Measurements from ENCODE around the gene CST6.

- TF ChIP-seq ARID2 (CRISPR knock-in tag; IDR thresholded peaks at IDR 0.05; ENCODE audit: borderline replicate concordance): no peak
- no peak for TF ChIP-seq PAWR (CRISPR knock-in tag; IDR thresholded peaks at IDR 0.05; ENCODE audit: borderline replicate concordance)
- no peak for TF ChIP-seq ZNF10 (CRISPR knock-in tag; IDR thresholded peaks at IDR 0.05; ENCODE audit: borderline replicate concordance, low read depth)
- no peak for TF ChIP-seq CREB1 (IDR thresholded peaks at IDR 0.05)
- TF ChIP-seq CREB1 (CRISPR knock-in tag; IDR thresholded peaks at IDR 0.05): no peak
- TF ChIP-seq ESRRA (CRISPR knock-in tag; IDR thresholded peaks at IDR 0.05; ENCODE audit: low read depth): no peak
- no peak for TF ChIP-seq USF2 (IDR thresholded peaks at IDR 0.05; ENCODE audit: low read depth, low read length)
- no peak for TF ChIP-seq USF2 (CRISPR knock-in tag; IDR thresholded peaks at IDR 0.05; ENCODE audit: borderline replicate concordance)
- TF ChIP-seq HMG20A (CRISPR knock-in tag; IDR thresholded peaks at IDR 0.05; ENCODE audit: borderline replicate concordance): no peak
- no peak for TF ChIP-seq POLR2AphosphoS5 (IDR thresholded peaks at IDR 0.05; ENCODE audit: low read depth, low read length)
- TF ChIP-seq ZBTB7A (CRISPR knock-in tag; IDR thresholded peaks at IDR 0.05): no peak
- TF ChIP-seq ZNF605 (CRISPR knock-in tag; IDR thresholded peaks at IDR 0.05): no peak
These were observed 7.6 kb upstream of the CST6 start for GRCh38 chr11:66004186-66004585.

Data from HepG2 (cell line).